ENCODE results near the gene IFFO2. TPM values are rescaled to one million over a fixed set of nuclear protein-coding genes. Genes with fewer than 3 reads are reported as not detected.

IFFO2 gene
- total RNA-seq, 1 donor from 2014 or later = 3.3 TPM

DNA sequence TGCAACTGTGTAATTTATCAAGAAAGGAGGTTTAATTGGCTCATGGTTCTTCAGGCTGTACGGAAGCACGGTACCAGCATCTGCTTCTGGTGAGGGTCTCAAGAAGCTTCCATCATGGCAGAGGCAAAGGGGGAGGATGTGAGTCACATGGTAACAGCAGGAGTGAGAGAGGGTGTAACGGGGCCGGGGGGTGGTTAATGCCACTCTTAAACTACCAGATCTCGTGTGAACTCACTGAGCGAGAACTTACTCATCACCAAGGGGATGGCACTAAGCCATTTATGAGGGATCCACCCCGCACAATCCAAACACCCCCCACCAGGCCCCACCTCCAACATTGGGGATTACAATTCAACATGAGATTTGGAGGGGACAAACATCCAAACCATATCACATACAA, 21.0 kb upstream of the IFFO2 start:
- intact Hi-C loops (cut with micrococcal nuclease) = no loop called here

DNA sequence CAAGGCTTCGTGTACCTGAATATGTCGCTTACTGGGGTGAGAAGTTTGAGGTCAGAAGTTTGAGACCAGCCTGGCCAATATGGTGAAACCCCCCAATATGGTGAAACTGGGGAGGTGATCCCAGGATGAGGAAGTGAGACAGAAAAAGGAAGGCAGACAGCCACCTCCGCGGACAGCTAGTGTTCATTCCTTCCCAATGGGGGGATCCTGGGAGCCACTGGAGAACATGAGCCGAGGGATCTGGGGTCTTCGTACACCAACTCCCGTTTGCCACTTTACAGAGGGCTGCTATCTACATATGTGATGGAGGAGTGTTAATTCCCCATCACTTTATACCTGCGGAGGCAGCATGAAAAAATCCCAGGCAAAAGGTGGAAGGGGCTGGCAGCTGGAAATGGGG, 19.6 kb upstream of the IFFO2 start:
- no peaks in the 10 kb centered on the region for H3K27me3 ChIP-seq (ENCODE audit: low read depth)
- no peak for DNase-seq
- H3K4me1 ChIP-seq = peaks cover 21% of the 10 kb centered on the region
- H3K27ac ChIP-seq (replicated peaks) = no peak overlapping the region
- H3K36me3 ChIP-seq = no peaks in the 10 kb centered on the region
- no peak overlapping the region for H3K4me3 ChIP-seq
- intact Hi-C loops (cut with micrococcal nuclease) = no loop called here
- TF ChIP-seq, protein P1, sequence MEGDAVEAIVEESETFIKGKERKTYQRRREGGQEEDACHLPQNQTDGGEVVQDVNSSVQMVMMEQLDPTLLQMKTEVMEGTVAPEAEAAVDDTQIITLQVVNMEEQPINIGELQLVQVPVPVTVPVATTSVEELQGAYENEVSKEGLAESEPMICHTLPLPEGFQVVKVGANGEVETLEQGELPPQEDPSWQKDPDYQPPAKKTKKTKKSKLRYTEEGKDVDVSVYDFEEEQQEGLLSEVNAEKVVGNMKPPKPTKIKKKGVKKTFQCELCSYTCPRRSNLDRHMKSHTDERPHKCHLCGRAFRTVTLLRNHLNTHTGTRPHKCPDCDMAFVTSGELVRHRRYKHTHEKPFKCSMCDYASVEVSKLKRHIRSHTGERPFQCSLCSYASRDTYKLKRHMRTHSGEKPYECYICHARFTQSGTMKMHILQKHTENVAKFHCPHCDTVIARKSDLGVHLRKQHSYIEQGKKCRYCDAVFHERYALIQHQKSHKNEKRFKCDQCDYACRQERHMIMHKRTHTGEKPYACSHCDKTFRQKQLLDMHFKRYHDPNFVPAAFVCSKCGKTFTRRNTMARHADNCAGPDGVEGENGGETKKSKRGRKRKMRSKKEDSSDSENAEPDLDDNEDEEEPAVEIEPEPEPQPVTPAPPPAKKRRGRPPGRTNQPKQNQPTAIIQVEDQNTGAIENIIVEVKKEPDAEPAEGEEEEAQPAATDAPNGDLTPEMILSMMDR (IDR thresholded peaks at IDR 0.05; ENCODE audit: borderline replicate concordance) = no peak
- H3K9me3 ChIP-seq (replicated peaks) = peaks cover 5% of the 10 kb centered on the region

More for the DNA sequence above, 21.0 kb upstream of the IFFO2 start:
- Histone ChIP-seq H3K27ac (replicated peaks) (no peak overlapping the region), H3K36me3 (no peaks in the 10 kb centered on the region), H3K9me3 (replicated peaks) (peaks cover 10% of the 10 kb centered on the region), H3K27me3 (ENCODE audit: low read depth) (no peaks in the 10 kb centered on the region), H3K4me3 (no peak overlapping the region), H3K4me1 (peaks cover 19% of the 10 kb centered on the region)
- DNase-seq = no peak
- TF ChIP-seq, protein P1 (IDR thresholded peaks at IDR 0.05; ENCODE audit: borderline replicate concordance) = no peak

DNA sequence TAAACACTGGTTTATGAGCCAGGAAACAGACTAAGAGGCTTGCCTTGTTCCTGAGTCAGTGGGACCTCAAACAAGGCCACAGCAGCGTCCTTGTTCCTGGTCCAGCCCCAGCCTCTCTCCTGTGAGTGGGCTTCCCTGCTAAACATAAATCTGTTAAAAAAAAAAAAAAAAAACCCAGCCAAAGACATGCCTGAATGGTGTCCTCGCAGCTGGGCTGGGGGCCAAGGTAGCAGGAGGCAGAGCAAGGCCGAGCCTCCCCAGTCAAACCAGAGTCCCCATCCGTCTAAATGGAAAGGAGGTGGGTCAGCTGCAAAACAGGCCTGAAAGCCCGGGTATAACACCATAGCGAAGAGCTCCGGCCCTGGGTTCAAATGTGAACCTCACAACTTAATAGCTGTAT, 18.1 kb upstream of the IFFO2 start:
- peaks cover 21% of the 10 kb centered on the region for H3K4me1 ChIP-seq
- no peak overlapping the region for H3K27ac ChIP-seq (replicated peaks)
- TF ChIP-seq, protein P1 (IDR thresholded peaks at IDR 0.05; ENCODE audit: borderline replicate concordance) = no peak
- H3K36me3 ChIP-seq = no peaks in the 10 kb centered on the region
- H3K27me3 ChIP-seq (ENCODE audit: low read depth) = no peaks in the 10 kb centered on the region
- DNase-seq = no peak
- H3K9me3 ChIP-seq (replicated peaks) = no peaks in the 10 kb centered on the region
- no peak overlapping the region for H3K4me3 ChIP-seq
- intact Hi-C loops (cut with micrococcal nuclease) = no loop called here

DNA sequence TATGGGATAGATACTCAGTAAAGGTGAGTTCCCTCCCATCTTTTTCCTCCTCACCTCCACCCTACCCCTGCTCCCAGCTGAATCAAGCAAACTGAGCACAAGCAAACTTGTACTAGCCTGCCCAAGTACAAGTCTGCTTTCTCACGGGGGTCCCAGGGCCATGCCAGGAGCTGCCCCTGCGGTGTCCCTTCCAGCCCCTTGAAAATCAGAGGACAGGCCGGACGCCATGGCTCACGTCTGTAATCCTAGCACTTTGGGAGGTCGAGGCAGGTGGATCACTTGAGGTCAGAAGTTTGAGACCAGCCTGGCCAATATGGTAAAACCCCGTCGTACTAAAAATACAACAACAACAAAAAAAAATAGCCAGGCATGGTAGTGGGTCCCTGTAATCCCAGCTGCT, 17.5 kb upstream of the IFFO2 start:
- no peaks in the 10 kb centered on the region for H3K36me3 ChIP-seq
- H3K4me1 ChIP-seq = peaks cover 18% of the 10 kb centered on the region
- no peak overlapping the region for H3K4me3 ChIP-seq
- H3K27me3 ChIP-seq (ENCODE audit: low read depth) = no peaks in the 10 kb centered on the region
- H3K9me3 ChIP-seq (replicated peaks) = no peaks in the 10 kb centered on the region
- TF ChIP-seq, protein P1 (IDR thresholded peaks at IDR 0.05; ENCODE audit: borderline replicate concordance) = no peak
- DNase-seq = no peak
- intact Hi-C loops (cut with micrococcal nuclease) = no loop called here
- H3K27ac ChIP-seq (replicated peaks) = no peak overlapping the region

DNA sequence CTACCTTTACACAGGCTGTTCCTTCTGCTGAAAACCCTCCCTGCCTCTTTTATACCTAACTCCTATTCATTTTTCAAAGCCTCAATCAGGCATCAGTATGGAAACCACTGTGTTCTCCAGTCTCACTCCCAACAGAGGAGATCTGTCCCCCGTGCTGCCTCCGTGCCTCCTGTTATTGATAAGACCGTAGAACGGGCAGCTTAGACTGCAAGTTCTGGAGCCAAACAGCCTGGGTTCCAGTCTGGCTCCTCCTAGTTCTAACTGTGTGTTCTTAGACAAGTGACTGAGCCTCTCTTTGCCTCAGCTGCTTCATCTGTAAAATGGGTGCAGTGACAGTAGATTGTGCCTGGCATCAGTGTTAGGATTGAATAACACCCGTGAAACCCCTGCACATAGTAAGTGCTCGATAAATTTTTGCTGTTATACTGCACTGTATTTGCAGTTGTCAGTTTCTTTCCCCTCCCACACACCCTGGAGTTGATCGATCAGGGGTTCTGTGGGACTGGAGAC, 17.0 kb upstream of the IFFO2 start:
- Histone ChIP-seq H3K4me1 (peaks cover 13% of the 10 kb centered on the region), H3K4me3 (no peak overlapping the region), H3K27me3 (ENCODE audit: low read depth) (no peaks in the 10 kb centered on the region), H3K36me3 (no peaks in the 10 kb centered on the region), H3K27ac (replicated peaks) (no peak overlapping the region), H3K9me3 (replicated peaks) (no peaks in the 10 kb centered on the region)
- TF ChIP-seq, protein P1 (IDR thresholded peaks at IDR 0.05; ENCODE audit: borderline replicate concordance) = no peak
- intact Hi-C loops (cut with micrococcal nuclease) = no loop called here
- no peak for DNase-seq

Data from left ventricle myocardium inferior (tissue), 1 donor.